NK-92 (cell line): Measurements from ENCODE around the gene PPP6R3.
"Not testable (repeated sequence)": the region's sequence is repeated elsewhere in the genome, so short reads cannot be mapped to it uniquely, and the experiment has no call there.

Experiments used
- DNase-seq: peaks from one replicate; lab custom pipeline; 2025; ENCODE audit not compliant: unreplicated experiment; lab: John Stamatoyannopoulos, UW

Gene PPP6R3

DNA sequence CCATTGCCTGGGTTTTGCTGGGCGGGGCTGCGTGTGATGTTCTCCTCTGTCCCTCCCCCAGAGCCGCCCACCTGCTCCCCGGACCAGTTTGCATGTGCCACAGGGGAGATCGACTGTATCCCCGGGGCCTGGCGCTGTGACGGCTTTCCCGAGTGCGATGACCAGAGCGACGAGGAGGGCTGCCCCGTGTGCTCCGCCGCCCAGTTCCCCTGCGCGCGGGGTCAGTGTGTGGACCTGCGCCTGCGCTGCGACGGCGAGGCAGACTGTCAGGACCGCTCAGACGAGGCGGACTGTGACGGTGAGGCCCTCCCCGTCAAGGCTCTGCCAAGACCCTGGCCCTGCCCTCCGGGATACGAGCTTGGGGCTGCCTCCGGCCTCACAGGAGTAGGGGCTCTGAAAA is 27.0 kb upstream of the PPP6R3 start:
- no peak for DNase-seq

- DNase-seq: not testable (repeated sequence)
Observed at GRCh38 chr11:68434159-68434558, 26.4 kb upstream of the PPP6R3 start.

DNA sequence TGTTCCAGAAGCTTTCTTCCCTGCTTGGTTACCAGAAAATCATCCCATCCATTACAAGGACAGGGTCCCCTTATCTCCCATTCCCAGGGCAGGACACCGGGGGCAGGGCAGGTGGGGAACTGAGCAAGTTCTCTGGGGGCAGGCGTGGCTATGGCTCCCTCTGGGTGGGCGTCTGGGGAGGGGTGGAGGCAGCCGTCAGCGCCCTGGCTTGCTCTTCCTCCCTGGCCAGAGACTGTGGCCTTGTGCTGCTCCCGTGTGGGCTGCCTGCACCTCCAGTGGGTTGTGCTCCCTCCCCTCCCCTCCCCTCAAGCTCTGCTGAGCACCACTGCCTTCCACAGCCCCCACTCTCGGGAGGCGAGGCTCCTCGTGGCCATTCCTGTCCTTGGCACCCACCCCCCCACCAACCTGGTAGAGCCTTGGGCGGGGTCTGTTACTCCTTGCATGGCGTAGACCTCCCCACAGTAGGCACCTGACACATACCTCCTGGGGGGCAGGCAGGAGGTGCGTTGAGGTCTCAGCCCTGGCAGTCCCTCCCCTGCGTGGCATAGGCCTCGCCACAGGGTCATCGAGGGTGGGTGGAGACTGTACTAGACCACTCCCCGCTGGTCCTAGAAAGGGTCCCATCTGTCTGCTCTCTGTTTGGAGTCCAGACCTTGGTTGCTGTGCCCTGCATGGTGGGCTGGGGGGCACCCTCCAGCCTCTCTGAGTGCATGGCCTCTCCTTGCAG is 24.2 kb upstream of the PPP6R3 start:
- DNase-seq: no peak

DNA sequence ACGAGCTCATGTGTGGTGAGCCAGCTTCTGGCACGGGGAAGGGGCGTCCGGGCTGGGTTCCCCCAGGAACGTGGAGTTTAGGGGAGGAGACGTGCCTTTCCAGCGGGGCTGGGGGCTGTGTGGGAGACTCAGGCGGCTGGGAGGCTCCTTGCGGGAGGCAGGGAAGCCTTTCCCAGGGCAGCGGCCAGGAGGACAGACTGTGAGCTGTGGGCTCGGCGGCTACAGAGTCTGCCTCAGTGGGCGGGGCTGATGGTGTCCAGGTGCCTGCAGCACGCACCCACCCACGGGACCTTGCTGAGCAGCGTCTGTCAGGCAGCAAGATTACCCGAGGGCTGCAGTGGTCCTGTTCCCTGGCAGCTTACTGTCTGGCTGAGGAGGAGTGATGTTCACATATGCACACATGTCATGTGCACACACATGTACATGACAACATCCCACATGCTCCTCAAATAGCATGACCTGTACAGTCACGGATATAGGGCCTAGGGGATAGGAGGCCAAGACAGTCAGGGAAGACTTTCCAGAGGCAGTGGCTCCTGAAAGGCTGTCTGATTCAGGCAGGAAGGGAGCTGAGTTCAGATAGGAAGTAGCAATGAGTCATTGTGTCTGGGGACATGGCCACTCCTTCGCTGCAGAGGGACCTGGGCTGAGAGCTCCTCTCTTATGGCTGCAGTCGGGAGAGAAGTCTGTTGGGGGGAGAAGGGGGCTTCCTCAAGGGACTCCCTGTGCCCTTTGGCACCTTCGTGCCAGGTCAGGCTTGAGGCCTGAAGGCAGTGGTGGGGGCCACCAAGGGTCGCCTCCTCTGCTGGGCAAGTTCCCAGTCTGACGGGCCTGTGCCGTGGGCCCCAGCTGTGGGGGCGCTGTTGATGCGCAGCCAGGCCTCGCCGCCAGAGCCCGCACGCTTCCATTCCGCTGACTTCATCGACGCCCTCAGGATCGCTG is 23.3 kb upstream of the PPP6R3 start:
- DNase-seq: no peak

- DNase-seq: no peak
Observed at GRCh38 chr11:68437927-68438657, 22.5 kb upstream of the PPP6R3 start.

DNA sequence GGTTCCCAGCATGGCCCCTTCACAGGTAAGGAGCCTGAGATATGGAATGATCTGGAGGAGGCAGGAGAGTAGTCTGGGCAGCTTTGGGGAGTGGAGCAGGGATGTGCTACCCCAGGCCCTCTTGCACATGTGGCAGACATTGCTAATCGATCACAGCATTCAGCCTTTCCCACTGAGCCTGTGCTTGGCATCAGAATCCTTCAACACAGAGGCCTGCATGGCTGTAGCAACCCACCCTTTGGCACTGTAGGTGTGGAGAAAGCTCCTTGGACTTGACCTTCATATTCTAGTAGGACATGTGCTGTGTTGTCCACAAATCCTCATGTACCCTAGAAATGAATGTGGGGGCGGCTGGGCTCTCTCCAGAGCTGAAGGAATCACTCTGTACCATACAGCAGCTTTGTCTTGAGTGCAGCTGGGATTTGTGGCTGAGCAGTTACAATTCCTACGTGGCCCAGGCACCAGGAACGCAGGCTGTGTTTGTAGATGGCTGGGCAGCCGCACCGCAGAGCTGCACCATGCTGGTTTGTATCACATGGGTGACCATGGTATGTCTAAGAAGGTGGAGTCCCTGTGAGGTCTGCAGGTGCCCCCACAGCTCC is 21.8 kb upstream of the PPP6R3 start:
- no peak for DNase-seq

- DNase-seq: no peak
Observed at GRCh38 chr11:68439355-68440065, 21.0 kb upstream of the PPP6R3 start.

DNA sequence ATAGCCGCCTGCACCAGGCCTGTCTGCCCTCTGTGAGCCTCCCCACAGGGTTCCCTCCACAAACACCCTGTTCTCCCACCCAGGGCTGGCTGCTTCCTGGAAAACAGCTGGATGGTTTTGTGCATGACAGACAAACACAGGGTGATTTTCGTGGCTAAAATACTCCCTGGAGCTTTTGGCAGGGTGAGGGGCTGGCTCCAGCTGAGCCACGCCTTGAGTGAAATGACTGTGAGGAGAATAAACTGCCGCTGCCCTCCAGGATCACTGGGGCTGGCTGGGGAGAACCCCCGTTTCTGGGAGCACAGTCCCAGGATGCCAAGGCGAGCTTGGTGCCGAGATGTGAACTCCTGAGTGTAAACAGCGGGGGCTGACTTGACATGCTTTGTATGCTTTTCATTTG is 20.3 kb upstream of the PPP6R3 start:
- DNase-seq: no peak

GRCh38 chr11:68441466-68442230 is 18.9 kb upstream of the PPP6R3 start:
- DNase-seq: no peak

GRCh38 chr11:68442433-68442832 is 18.1 kb upstream of the PPP6R3 start:
- no peak for DNase-seq

DNA sequence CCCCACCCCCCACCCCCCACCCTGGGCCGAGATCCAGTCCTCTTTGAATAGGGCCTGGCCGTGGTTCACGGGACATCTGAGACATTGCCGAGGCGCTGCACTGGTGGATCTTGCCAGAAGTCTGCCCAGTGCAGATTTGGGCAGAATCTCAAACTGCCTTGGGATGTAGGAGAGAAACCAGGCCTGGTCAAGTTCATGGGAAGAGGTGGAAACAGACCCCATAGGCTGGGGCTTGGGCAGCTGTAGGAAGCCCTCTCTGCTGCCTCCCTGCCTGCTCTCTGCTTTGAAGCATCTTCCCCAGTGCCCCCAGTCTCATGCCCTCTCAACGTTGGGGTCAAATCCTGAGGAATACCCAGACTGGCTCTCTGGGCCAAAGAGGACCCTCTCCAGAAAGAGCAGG is 16.0 kb upstream of the PPP6R3 start:
- DNase-seq: no peak

- no peak for DNase-seq
Observed at GRCh38 chr11:68445531-68446035, 15.0 kb upstream of the PPP6R3 start.

DNA sequence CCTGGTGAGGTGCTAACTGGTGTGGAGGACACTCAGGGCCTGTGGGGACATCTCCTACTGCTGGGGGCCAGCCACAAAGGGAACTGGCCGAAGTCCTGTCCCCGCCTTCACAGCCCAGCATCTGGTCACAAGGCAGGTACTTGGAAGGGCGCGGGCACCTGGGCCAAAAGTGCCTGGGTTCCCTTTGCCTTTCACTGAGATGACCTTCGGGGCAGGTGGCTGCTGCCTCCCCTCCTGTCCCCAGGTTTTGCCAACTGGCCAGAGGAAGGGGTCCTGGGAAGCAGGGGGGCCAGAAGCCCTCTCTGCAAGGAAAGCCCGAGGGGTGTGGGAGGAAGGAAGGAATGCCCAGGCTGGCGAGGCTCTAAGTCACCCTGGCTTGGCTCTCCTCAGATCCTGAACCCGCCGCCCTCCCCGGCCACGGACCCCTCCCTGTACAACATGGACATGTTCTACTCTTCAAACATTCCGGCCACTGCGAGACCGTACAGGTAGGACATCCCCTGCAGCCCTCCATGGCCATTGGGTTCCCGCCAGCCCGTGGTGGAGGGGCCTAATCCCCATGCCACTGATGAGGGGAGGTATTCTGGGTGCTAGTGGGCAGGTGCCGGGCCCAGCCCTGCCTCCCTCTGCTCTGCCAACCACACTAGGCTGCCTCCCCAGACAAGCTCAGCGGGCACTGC is 14.4 kb upstream of the PPP6R3 start:
- no peak for DNase-seq

GRCh38 chr11:68447015-68447801 is 13.3 kb upstream of the PPP6R3 start:
- no peak for DNase-seq

- not testable (repeated sequence) for DNase-seq
Observed at GRCh38 chr11:68447914-68448313, 12.6 kb upstream of the PPP6R3 start.

DNA sequence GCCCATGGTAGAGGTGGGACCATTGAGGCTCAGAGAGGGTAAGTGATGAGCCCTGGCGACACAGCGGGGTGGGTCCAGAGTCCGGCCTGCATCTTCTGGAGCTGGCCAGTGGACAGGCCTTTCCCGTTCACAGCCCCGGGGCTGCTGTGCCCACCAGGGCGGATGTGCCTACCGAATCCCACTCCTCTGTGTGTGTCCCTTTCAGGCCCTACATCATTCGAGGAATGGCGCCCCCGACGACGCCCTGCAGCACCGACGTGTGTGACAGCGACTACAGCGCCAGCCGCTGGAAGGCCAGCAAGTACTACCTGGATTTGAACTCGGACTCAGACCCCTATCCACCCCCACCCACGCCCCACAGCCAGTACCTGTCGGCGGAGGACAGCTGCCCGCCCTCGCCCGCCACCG is 11.9 kb upstream of the PPP6R3 start:
- no peak for DNase-seq

GRCh38 chr11:68449951-68450350 is 10.6 kb upstream of the PPP6R3 start:
- no peak for DNase-seq

DNA sequence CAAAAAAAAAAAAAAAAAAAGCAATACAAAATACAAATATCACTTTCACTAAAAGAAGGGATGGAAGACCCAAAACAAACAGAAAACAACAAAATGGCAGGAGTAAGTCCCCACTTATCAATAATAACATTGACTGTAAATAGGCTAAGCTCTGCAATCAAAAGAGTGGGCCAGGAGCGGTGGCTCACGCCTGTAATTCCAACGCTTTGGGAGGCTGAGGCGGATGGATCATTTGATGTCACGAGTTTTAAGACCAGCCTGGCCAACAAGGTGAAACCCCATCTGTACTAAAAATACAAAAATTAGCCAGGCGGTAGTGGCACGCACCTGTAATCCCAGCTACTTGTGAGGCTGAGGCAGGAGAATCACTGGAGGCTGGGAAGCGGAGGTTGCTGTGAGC is 9.8 kb upstream of the PPP6R3 start:
- no peak for DNase-seq
